ENCODE results near the gene PUSL1. TPM values are rescaled to one million over a fixed set of nuclear protein-coding genes. Genes with fewer than 3 reads are reported as not detected.

The PUSL1 gene
- total and polyA plus RNA-seq, 2 donors (not counting 1 experiment from before 2014, with no cell fraction given) = 15.7 to 25.8 TPM

- Histone ChIP-seq H3K27me3 (replicated peaks in 1 of 4; ENCODE audit: control extremely low read depth in 1 of 4, control insufficient read depth in 3 of 4, insufficient read depth in 4 of 4, low read length in 3 of 4) (peaks cover 0 to 73% (median 22%) of the 10 kb centered on the region in 4 experiments), H3K79me2 (ENCODE audit: control insufficient read depth, insufficient read depth, low read length) (no peaks in the 10 kb centered on the region), H3K9ac (ENCODE audit: low read length) (no peak overlapping the region), H3K27ac (ENCODE audit: low read length in 2 of 2) (no peak overlapping the region), H2AFZ (ENCODE audit: insufficient read depth, low read depth, low read length, poor library complexity, severe bottlenecking) (no peak overlapping the region), H4K20me1 (ENCODE audit: control insufficient read depth, insufficient read depth, low read length, poor library complexity, severe bottlenecking) (peaks cover 6% of the 10 kb centered on the region), H3K4me3 (ENCODE audit: control extremely low read depth in 1 of 5, extremely low read depth in 1 of 5, insufficient read depth in 1 of 5, low read depth in 2 of 5, low read length in 4 of 5) (no peak overlapping the region), H3K36me3 (replicated peaks in 1 of 2; ENCODE audit: control extremely low read depth in 1 of 2, control insufficient read depth in 1 of 2, extremely low read depth in 1 of 2, insufficient read depth in 2 of 2, low read length in 1 of 2) (no peaks in the 10 kb centered on the region), H3K4me2 (replicated peaks; ENCODE audit: low read depth, low read length, poor library complexity, severe bottlenecking) (no peak overlapping the region), H3K9me3 (ENCODE audit: control extremely low read depth in 1 of 3, control insufficient read depth in 2 of 3, insufficient read depth in 1 of 3, low read length in 2 of 3) (peaks cover 0 to 13% (median 0%) of the 10 kb centered on the region in 3 donors), H3K4me1 (ENCODE audit: control insufficient read depth in 2 of 2, insufficient read depth in 2 of 2, low read length in 2 of 2) (peaks cover 39 to 41% of the 10 kb centered on the region in 2 donors)
- POLR2A ChIA-PET = interaction anchor here (0.5 kb wide), 1 partner anchor 88 kb away, joined by 3 read pairs; no protein-coding TSS in a partner anchor
- 56% methylated on average over 6 of the region's 8 CpGs for WGBS (ENCODE audit: insufficient coverage)
- H3K27me3 Mint-ChIP-seq = peaks cover 30% of the 10 kb centered on the region
- H3K27ac Mint-ChIP-seq = no peak overlapping the region
- CTCF ChIA-PET = no interaction called here
- ATAC-seq (ENCODE audit: low read depth) = no peak
- H3K9me3 Mint-ChIP-seq (ENCODE audit: insufficient read depth) = no peaks in the 10 kb centered on the region
- H3K4me1 Mint-ChIP-seq = peaks cover 23% of the 10 kb centered on the region
- TF ChIP-seq EZH2 (IDR thresholded peaks at IDR 0.05; ENCODE audit: borderline replicate concordance, insufficient read depth, low read depth, low read length, poor library complexity, severe bottlenecking) (no peak), CTCF (IDR thresholded peaks at IDR 0.05) (no peak)
- no peak for DNase-seq
- H3K4me3 Mint-ChIP-seq = no peak overlapping the region
- intact Hi-C loops (cut with micrococcal nuclease) = no loop called here
Measured at GRCh38 chr1:1356166-1356795, 47.9 kb downstream of the PUSL1 start.

GRCh38 chr1:1356796-1357401, 48.5 kb downstream of the PUSL1 start:
- H3K9ac ChIP-seq (ENCODE audit: low read length) = no peak overlapping the region
- ChIA-PET CTCF (interaction anchor here (0.9 kb wide), 1 partner anchor 15 kb away, joined by 3 read pairs; no protein-coding TSS in a partner anchor), POLR2A (interaction anchor here (0.6 kb wide), 1 partner anchor 699 kb away, joined by 3 read pairs; no protein-coding TSS in a partner anchor)
- H4K20me1 ChIP-seq (ENCODE audit: control insufficient read depth, insufficient read depth, low read length, poor library complexity, severe bottlenecking) = peaks cover 4% of the 10 kb centered on the region
- peaks cover 36 to 39% of the 10 kb centered on the region in 2 donors for H3K4me1 ChIP-seq (ENCODE audit: control insufficient read depth in 2 of 2, insufficient read depth in 2 of 2, low read length in 2 of 2)
- intact Hi-C loops (cut with micrococcal nuclease) = no loop called here
- no peaks in the 10 kb centered on the region for H3K79me2 ChIP-seq (ENCODE audit: control insufficient read depth, insufficient read depth, low read length)
- H3K36me3 ChIP-seq (replicated peaks in 1 of 2; ENCODE audit: control extremely low read depth in 1 of 2, control insufficient read depth in 1 of 2, extremely low read depth in 1 of 2, insufficient read depth in 2 of 2, low read length in 1 of 2) = no peaks in the 10 kb centered on the region
- ATAC-seq (ENCODE audit: low read depth) = no peak
- Mint-ChIP-seq H3K27me3 (peaks cover 31% of the 10 kb centered on the region), H3K4me3 (no peak overlapping the region), H3K4me1 (peaks cover 23% of the 10 kb centered on the region), H3K9me3 (ENCODE audit: insufficient read depth) (no peaks in the 10 kb centered on the region), H3K27ac (no peak overlapping the region)
- peaks cover 0 to 71% (median 23%) of the 10 kb centered on the region in 4 experiments for H3K27me3 ChIP-seq (replicated peaks in 1 of 4; ENCODE audit: control extremely low read depth in 1 of 4, control insufficient read depth in 3 of 4, insufficient read depth in 4 of 4, low read length in 3 of 4)
- no peak overlapping the region for H3K27ac ChIP-seq (ENCODE audit: low read length in 2 of 2)
- DNase-seq = no peak
- no peak overlapping the region for H3K4me2 ChIP-seq (replicated peaks; ENCODE audit: low read depth, low read length, poor library complexity, severe bottlenecking)
- TF ChIP-seq CTCF (IDR thresholded peaks at IDR 0.05) (no peak), EZH2 (IDR thresholded peaks at IDR 0.05; ENCODE audit: borderline replicate concordance, insufficient read depth, low read depth, low read length, poor library complexity, severe bottlenecking) (no peak)
- peaks cover 0 to 13% (median 0%) of the 10 kb centered on the region in 3 donors for H3K9me3 ChIP-seq (ENCODE audit: control extremely low read depth in 1 of 3, control insufficient read depth in 2 of 3, insufficient read depth in 1 of 3, low read length in 2 of 3)
- 71% methylated on average over 23 of the region's 26 CpGs for whole genome bisulfite sequencing (ENCODE audit: insufficient coverage)
- H2AFZ ChIP-seq (ENCODE audit: insufficient read depth, low read depth, low read length, poor library complexity, severe bottlenecking) = no peak overlapping the region
- H3K4me3 ChIP-seq (ENCODE audit: control extremely low read depth in 1 of 5, extremely low read depth in 1 of 5, insufficient read depth in 1 of 5, low read depth in 2 of 5, low read length in 4 of 5) = no peak overlapping the region

Data from B cell (primary cell).